Activated CD4-positive, alpha-beta memory T cell treated with anti-CD3 and anti-CD28 coated beads for 36 hours (primary cell): Measurements from ENCODE around the gene KBTBD2. TPM values are rescaled to one million over a fixed set of nuclear protein-coding genes. Genes with fewer than 3 reads are reported as not detected.
"Not testable (repeated sequence)": the region's sequence is repeated elsewhere in the genome, so short reads cannot be mapped to it uniquely, and the experiment has no call there.

Experiments
- CTCF ChIA-PET: fragments of 350-600 bp; sonication (Branson Sonifier 250); formaldehyde crosslinking; loops from one replicate; lab custom pipeline; 2021; ENCODE audit warnings: antibody characterized with exemption, inconsistent platforms; lab: Charles Lee
- POLR2A ChIA-PET: fragments of 350-600 bp; sonication (Branson Sonifier 250); formaldehyde crosslinking; loops from one replicate; lab custom pipeline; 2021; ENCODE audit warnings: antibody characterized with exemption; lab: Charles Lee
- DNase-seq: peaks from one replicate; pipeline ENCODE4 v3.0.0-alpha.2; 2020
- H3K27ac Mint-ChIP-seq: one replicate; pipeline ENCODE4 v1.8.0; 2021; ENCODE audit warnings: mixed read lengths
- H3K27me3 Mint-ChIP-seq: one replicate; pipeline ENCODE4 v1.8.0; 2021; ENCODE audit warnings: mixed read lengths
- H3K36me3 Mint-ChIP-seq: one replicate; pipeline ENCODE4 v1.8.0; 2021; ENCODE audit warnings: mixed read lengths
- H3K4me1 Mint-ChIP-seq: one replicate; pipeline ENCODE4 v1.8.0; 2021; ENCODE audit warnings: low read depth, mixed read lengths
- H3K4me3 Mint-ChIP-seq: one replicate; pipeline ENCODE4 v1.8.0; 2021; ENCODE audit warnings: mild to moderate bottlenecking, mixed read lengths
- H3K9me3 Mint-ChIP-seq: one replicate; pipeline ENCODE4 v1.8.0; 2021; ENCODE audit warnings: mixed read lengths
- intact Hi-C: fragments of 100-400 bp; cut with micrococcal nuclease; formaldehyde crosslinking; loops from one replicate; pipeline ENCODE4 v1.15.1; 2023
- total RNA-seq, 2 experiments: library from RNA; stranded (reverse); gene quantifications; one replicate each; pipeline ENCODE4 v1.2.3, GENCODE V29; 2021

Gene KBTBD2
- total RNA-seq, 2 experiments from 2014 or later, result 25.0 to 27.6 TPM

- POLR2A ChIA-PET, result no interaction called here
- intact Hi-C loops, result no loop called here
- CTCF ChIA-PET, result interaction anchor here (0.9 kb wide), 1 partner anchor 68 kb away, joined by 3 read pairs; no protein-coding TSS in a partner anchor
- no peak overlapping the region for H3K4me3 Mint-ChIP-seq
- no peaks in the 10 kb centered on the region for H3K9me3 Mint-ChIP-seq
- H3K4me1 Mint-ChIP-seq, result peaks cover 9% of the 10 kb centered on the region
- H3K27ac Mint-ChIP-seq, result no peak overlapping the region
- peaks cover 3% of the 10 kb centered on the region for H3K36me3 Mint-ChIP-seq
- no peaks in the 10 kb centered on the region for H3K27me3 Mint-ChIP-seq
- DNase-seq, result peak; percentile 29
Measured at GRCh38 chr7:32915041-32915536, 23.5 kb upstream of the KBTBD2 start.

- Mint-ChIP-seq H3K4me3 (no peak overlapping the region), H3K4me1 (peaks cover 9% of the 10 kb centered on the region), H3K9me3 (no peaks in the 10 kb centered on the region), H3K36me3 (peaks cover 3% of the 10 kb centered on the region), H3K27ac (no peak overlapping the region), H3K27me3 (no peaks in the 10 kb centered on the region)
- ChIA-PET POLR2A (no interaction called here), CTCF (interaction anchor here (1.5 kb wide), 1 partner anchor 67 kb away, joined by 4 read pairs; no protein-coding TSS in a partner anchor)
- intact Hi-C loops, result no loop called here
- DNase-seq, result no peak
Measured at GRCh38 chr7:32914184-32914583, 22.6 kb upstream of the KBTBD2 start.

GRCh38 chr7:32910195-32910594, 18.6 kb upstream of the KBTBD2 start:
- Mint-ChIP-seq H3K27me3 (no peaks in the 10 kb centered on the region), H3K4me3 (no peak overlapping the region), H3K27ac (no peak overlapping the region), H3K9me3 (no peaks in the 10 kb centered on the region), H3K4me1 (peaks cover 10% of the 10 kb centered on the region), H3K36me3 (no peaks in the 10 kb centered on the region)
- DNase-seq, result no peak
- ChIA-PET POLR2A (no interaction called here), CTCF (no interaction called here)
- intact Hi-C loops, result no loop called here

GRCh38 chr7:32905175-32905662, 13.7 kb upstream of the KBTBD2 start:
- intact Hi-C loops, result loop anchor here (1.0 to 2.0 kb wide), 5 partner anchors 13 to 410 kb away; partner anchors contain the start of gene AVL9
- no peaks in the 10 kb centered on the region for H3K36me3 Mint-ChIP-seq
- peak overlapping the region; percentile 93 for H3K27ac Mint-ChIP-seq
- peak; percentile 89 for DNase-seq
- peaks cover 17% of the 10 kb centered on the region for H3K4me1 Mint-ChIP-seq
- ChIA-PET POLR2A (interaction anchor here (0.5 to 5.6 kb wide), 3 partner anchors 14 to 410 kb away, joined by 3 to 98 read pairs (median 4); partner anchors contain the start of genes AVL9 and KBTBD2), CTCF (interaction anchor here (0.9 to 2.7 kb wide), 6 partner anchors 11 to 59 kb away, joined by 3 to 19 read pairs (median 4); no protein-coding TSS in a partner anchor)
- peak overlapping the region; percentile 73 for H3K4me3 Mint-ChIP-seq
- H3K9me3 Mint-ChIP-seq, result no peaks in the 10 kb centered on the region
- no peaks in the 10 kb centered on the region for H3K27me3 Mint-ChIP-seq

GRCh38 chr7:32901629-32902028, 10.1 kb upstream of the KBTBD2 start:
- Mint-ChIP-seq H3K4me3 (no peak overlapping the region), H3K27me3 (no peaks in the 10 kb centered on the region), H3K36me3 (no peaks in the 10 kb centered on the region), H3K27ac (no peak overlapping the region), H3K9me3 (no peaks in the 10 kb centered on the region), H3K4me1 (peaks cover 17% of the 10 kb centered on the region)
- DNase-seq, result no peak
- ChIA-PET POLR2A (interaction anchor here (0.9 to 1.4 kb wide), 2 partner anchors 9 kb away, joined by 4 to 6 read pairs; partner anchors contain the start of gene KBTBD2), CTCF (interaction anchor here (1.9 to 2.1 kb wide), 2 partner anchors 55 to 207 kb away, joined by 4 to 13 read pairs; partner anchors contain the start of gene RP9)
- intact Hi-C loops, result no loop called here

GRCh38 chr7:32900433-32900995, 9.0 kb upstream of the KBTBD2 start:
- POLR2A ChIA-PET, result interaction anchor here (0.5 to 0.9 kb wide), 2 partner anchors 8 to 171 kb away, joined by 4 read pairs; no protein-coding TSS in a partner anchor
- intact Hi-C loops, result no loop called here

GRCh38 chr7:32897376-32897775, 5.8 kb upstream of the KBTBD2 start:
- peaks cover 21% of the 10 kb centered on the region for H3K4me1 Mint-ChIP-seq
- CTCF ChIA-PET, result interaction anchor here (1.0 kb wide), 1 partner anchor 46 kb away, joined by 3 read pairs; no protein-coding TSS in a partner anchor
- intact Hi-C loops, H3K4me3 Mint-ChIP-seq, H3K9me3 Mint-ChIP-seq, POLR2A ChIA-PET, H3K27me3 Mint-ChIP-seq, H3K27ac Mint-ChIP-seq, H3K36me3 Mint-ChIP-seq, DNase-seq: not testable (repeated sequence)

More at GRCh38 chr7:32900433-32900995, 9.0 kb upstream of the KBTBD2 start:
- no peak for DNase-seq
- Mint-ChIP-seq H3K4me1 (peaks cover 15% of the 10 kb centered on the region), H3K36me3 (no peaks in the 10 kb centered on the region), H3K9me3 (no peaks in the 10 kb centered on the region), H3K27me3 (no peaks in the 10 kb centered on the region), H3K27ac (no peak overlapping the region), H3K4me3 (no peak overlapping the region)
- CTCF ChIA-PET, result interaction anchor here (0.5 to 1.9 kb wide), 3 partner anchors 8 to 208 kb away, joined by 3 to 4 read pairs (median 3); partner anchors contain the start of gene RP9

- Mint-ChIP-seq H3K9me3 (no peaks in the 10 kb centered on the region), H3K4me3 (no peak overlapping the region), H3K27me3 (no peaks in the 10 kb centered on the region), H3K36me3 (peaks cover 6% of the 10 kb centered on the region), H3K27ac (no peak overlapping the region), H3K4me1 (peaks cover 24% of the 10 kb centered on the region)
- CTCF ChIA-PET, result no interaction called here
- DNase-seq, result no peak
- intact Hi-C loops, result no loop called here
- POLR2A ChIA-PET, result no interaction called here
Measured at GRCh38 chr7:32896564-32897347, 5.2 kb upstream of the KBTBD2 start.

GRCh38 chr7:32894171-32894570, 2.6 kb upstream of the KBTBD2 start:
- ChIA-PET POLR2A (interaction anchor here (6.8 kb wide), 1 partner anchor 12 kb away, joined by 98 read pairs; no protein-coding TSS in a partner anchor), CTCF (interaction anchor here (1.6 to 2.4 kb wide), 3 partner anchors 11 to 49 kb away, joined by 4 to 9 read pairs (median 8); no protein-coding TSS in a partner anchor)
- intact Hi-C loops, result no loop called here
- no peaks in the 10 kb centered on the region for H3K9me3 Mint-ChIP-seq
- DNase-seq, result no peak
- H3K27me3 Mint-ChIP-seq, result no peaks in the 10 kb centered on the region
- H3K4me3 Mint-ChIP-seq, result no peak overlapping the region
- peaks cover 12% of the 10 kb centered on the region for H3K36me3 Mint-ChIP-seq
- H3K4me1 Mint-ChIP-seq, result peaks cover 32% of the 10 kb centered on the region
- peak overlapping the region; percentile 100 for H3K27ac Mint-ChIP-seq

- Mint-ChIP-seq H3K36me3 (peaks cover 12% of the 10 kb centered on the region), H3K4me1 (peaks cover 35% of the 10 kb centered on the region), H3K4me3 (peak overlapping the region; percentile 91), H3K27ac (peak overlapping the region; percentile 100), H3K9me3 (no peaks in the 10 kb centered on the region), H3K27me3 (no peaks in the 10 kb centered on the region)
- ChIA-PET POLR2A (interaction anchor here (6.8 kb wide), 1 partner anchor 12 kb away, joined by 98 read pairs; no protein-coding TSS in a partner anchor), CTCF (interaction anchor here (0.8 to 3.2 kb wide), 6 partner anchors 10 to 215 kb away, joined by 3 to 20 read pairs (median 6); partner anchors contain the start of gene RP9)
- intact Hi-C loops, result loop anchor here (2.0 kb wide), 4 partner anchors 23 to 399 kb away; partner anchors contain the start of gene AVL9
- no peak for DNase-seq
Measured at GRCh38 chr7:32893722-32894121, 2.2 kb upstream of the KBTBD2 start.

GRCh38 chr7:32893207-32893524, 1.6 kb upstream of the KBTBD2 start:
- Mint-ChIP-seq H3K27ac (peak overlapping the region; percentile 100), H3K9me3 (no peaks in the 10 kb centered on the region), H3K36me3 (peaks cover 15% of the 10 kb centered on the region), H3K27me3 (no peaks in the 10 kb centered on the region), H3K4me1 (peaks cover 41% of the 10 kb centered on the region), H3K4me3 (peak overlapping the region; percentile 91)
- CTCF ChIA-PET, result interaction anchor here (0.8 to 6.4 kb wide), 7 partner anchors 9 to 215 kb away, joined by 3 to 55 read pairs (median 8); partner anchors contain the start of gene RP9
- intact Hi-C loops, result loop anchor here (2.0 kb wide), 4 partner anchors 22 to 398 kb away; partner anchors contain the start of gene AVL9
- DNase-seq, result peak; percentile 31
- POLR2A ChIA-PET, result interaction anchor here (0.8 to 6.8 kb wide), 9 partner anchors 8 to 216 kb away, joined by 3 to 98 read pairs (median 6); partner anchors contain the start of gene NT5C3A
